ENCODE data around the gene ELF5. TPM values are rescaled to one million over a fixed set of nuclear protein-coding genes. Genes with fewer than 3 reads are reported as not detected.

The ELF5 gene
- 3.2 and 4.2 TPM in 2 replicates for total RNA-seq (2014; rRNA removed; shearing (Covaris generic))

GRCh38 chr11:34513682-34514449 is at the start of gene ELF5:
Gene ELF5, minus strand, starts transcription at chr11:34513794. Its CDS starts 8,045 bp downstream, at chr11:34505749.
- DNase-seq (ENCODE audit: low read depth), result no peak

GRCh38 chr11:34562976-34563375 is 49.4 kb upstream of the ELF5 start:
- no peak for DNase-seq (ENCODE audit: low read depth)

- no peak for DNase-seq (ENCODE audit: low read depth)
Measured at GRCh38 chr11:34560511-34560910, 46.9 kb upstream of the ELF5 start.

GRCh38 chr11:34558673-34559072 is 45.1 kb upstream of the ELF5 start:
- DNase-seq (ENCODE audit: low read depth), result peak; percentile 4

- DNase-seq (ENCODE audit: low read depth), result no peak
Measured at GRCh38 chr11:34558211-34558610, 44.6 kb upstream of the ELF5 start.

- no peak for DNase-seq (ENCODE audit: low read depth)
Measured at GRCh38 chr11:34552270-34552669, 38.7 kb upstream of the ELF5 start.

- DNase-seq (ENCODE audit: low read depth), result no peak
Measured at GRCh38 chr11:34549271-34549670, 35.7 kb upstream of the ELF5 start.

- DNase-seq (ENCODE audit: low read depth), result no peak
Measured at GRCh38 chr11:34548278-34548677, 34.7 kb upstream of the ELF5 start.

- peak; percentile 11 for DNase-seq (ENCODE audit: low read depth)
Measured at GRCh38 chr11:34546511-34547209, 33.1 kb upstream of the ELF5 start.

- no peak for DNase-seq (ENCODE audit: low read depth)
Measured at GRCh38 chr11:34542089-34542488, 28.5 kb upstream of the ELF5 start.

GRCh38 chr11:34540870-34541269 is 27.3 kb upstream of the ELF5 start:
- DNase-seq (ENCODE audit: low read depth), result no peak

- no peak for DNase-seq (ENCODE audit: low read depth)
Measured at GRCh38 chr11:34537636-34538035, 24.0 kb upstream of the ELF5 start.

GRCh38 chr11:34536056-34536455 is 22.5 kb upstream of the ELF5 start:
- no peak for DNase-seq (ENCODE audit: low read depth)

- DNase-seq (ENCODE audit: low read depth), result no peak
Measured at GRCh38 chr11:34534826-34535225, 21.2 kb upstream of the ELF5 start.

GRCh38 chr11:34531663-34532062 is 18.1 kb upstream of the ELF5 start:
- DNase-seq (ENCODE audit: low read depth), result no peak

GRCh38 chr11:34530545-34531234 is 17.1 kb upstream of the ELF5 start:
- DNase-seq (ENCODE audit: low read depth), result no peak

GRCh38 chr11:34529643-34530042 is 16.0 kb upstream of the ELF5 start:
- DNase-seq (ENCODE audit: low read depth), result no peak

GRCh38 chr11:34528072-34528471 is 14.5 kb upstream of the ELF5 start:
- no peak for DNase-seq (ENCODE audit: low read depth)

- peak; percentile 13 for DNase-seq (ENCODE audit: low read depth)
Measured at GRCh38 chr11:34525888-34526657, 12.5 kb upstream of the ELF5 start.

- DNase-seq (ENCODE audit: low read depth), result no peak
Measured at GRCh38 chr11:34525098-34525497, 11.5 kb upstream of the ELF5 start.

GRCh38 chr11:34524696-34525095 is 11.1 kb upstream of the ELF5 start:
- DNase-seq (ENCODE audit: low read depth), result no peak

GRCh38 chr11:34523053-34523452 is 9.5 kb upstream of the ELF5 start:
- no peak for DNase-seq (ENCODE audit: low read depth)

Data from RPMI7951 (cell line).